ENCODE results near the gene ACTR1A.
"Not testable (repeated sequence)": the region's sequence is repeated elsewhere in the genome, so short reads cannot be mapped to it uniquely, and the experiment has no call there.

Gene ACTR1A

DNA sequence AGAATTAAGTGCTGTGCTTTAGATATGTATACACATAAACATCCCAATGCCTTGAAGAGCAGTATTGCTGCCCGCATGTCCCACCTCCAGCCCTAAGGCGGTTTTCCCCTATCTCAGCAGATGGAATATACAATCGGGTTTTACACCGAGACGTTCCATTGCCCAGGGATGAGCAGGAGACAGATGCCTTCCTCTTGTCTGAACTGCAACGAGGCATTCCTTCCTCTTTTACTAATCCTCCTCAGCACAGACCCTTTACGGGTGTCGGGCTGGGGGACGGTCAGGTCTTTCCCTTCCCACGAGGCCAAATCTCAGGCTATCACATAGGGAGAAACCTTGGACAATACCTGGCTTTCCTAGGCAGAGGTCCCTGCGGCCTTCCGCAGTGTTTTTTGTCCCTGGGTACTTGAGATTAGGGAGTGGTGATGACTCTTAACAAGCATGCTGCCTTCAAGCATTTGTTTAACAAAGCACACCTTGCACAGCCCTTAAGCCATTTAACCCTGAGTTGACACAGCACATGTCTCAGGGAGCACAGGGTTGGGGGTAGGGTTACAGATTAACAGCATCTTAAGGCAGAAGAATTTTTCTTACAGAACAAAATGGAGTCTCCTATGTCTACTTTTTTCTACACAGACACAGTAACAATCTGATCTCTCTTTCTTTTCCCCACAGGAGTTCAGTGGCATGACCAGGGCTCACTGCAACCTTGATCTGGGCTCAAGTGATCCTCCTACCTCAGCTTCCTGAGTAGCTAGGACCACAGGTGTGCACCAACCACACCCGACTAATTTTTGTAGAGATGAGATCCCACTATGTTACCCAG is 47.6 kb downstream of the ACTR1A start:
- DNase-seq (ENCODE audit: low read depth in 2 of 2): not testable (repeated sequence)

DNA sequence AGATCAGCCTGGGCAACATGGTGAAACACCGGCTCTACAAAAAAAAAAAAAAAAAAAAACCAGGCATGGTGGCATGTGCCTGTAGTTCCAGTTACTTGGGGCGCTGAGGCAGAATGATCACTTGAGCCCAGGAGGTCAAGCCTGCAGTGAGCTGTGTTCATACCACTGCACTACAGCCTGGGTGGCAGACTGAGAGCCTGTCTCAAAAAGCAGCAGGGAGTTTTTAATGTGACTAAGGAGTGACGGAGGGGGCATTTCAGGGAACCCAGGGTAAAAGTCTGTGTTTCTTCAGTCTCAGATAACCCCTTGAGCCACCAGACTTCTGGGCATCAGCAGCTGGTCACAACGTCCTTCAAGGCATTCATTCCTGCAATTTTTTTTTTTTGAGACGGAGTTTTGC is 49.0 kb downstream of the ACTR1A start:
- DNase-seq (ENCODE audit: low read depth in 2 of 2): no peak

DNA sequence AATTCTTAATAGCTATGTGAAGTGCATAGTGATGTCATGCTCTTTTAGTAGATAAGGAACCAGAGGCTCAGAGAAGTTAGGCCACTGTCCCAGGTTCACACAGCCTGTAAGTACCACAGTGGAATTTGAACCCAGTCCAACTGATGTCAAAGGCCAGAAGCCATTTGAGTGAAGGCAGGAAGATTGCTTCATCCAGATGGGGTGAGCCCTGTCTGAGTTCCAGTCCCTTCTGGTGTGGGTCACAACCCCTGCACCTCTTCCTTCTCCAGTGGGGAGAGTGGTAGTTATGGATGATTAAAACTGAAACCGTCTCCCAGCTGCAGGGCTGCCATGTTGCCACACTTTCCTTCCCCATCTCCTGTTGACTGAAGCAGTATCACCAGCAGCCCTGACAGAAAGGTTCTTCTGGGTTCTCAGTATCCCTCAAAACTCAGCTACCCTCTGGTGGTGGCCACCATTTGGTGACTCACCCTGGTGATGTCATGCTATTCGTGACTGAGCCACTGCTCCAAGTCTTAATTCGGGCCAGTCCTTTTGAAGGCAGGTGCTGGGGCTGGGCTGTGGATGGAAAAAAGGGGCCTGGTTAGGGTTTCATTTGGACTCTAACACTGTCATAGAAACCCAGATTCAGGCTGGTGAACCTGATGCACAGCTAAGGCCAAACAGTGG is 49.7 kb downstream of the ACTR1A start:
- DNase-seq (ENCODE audit: low read depth in 2 of 2): peak; percentile 67 to 68

DNA sequence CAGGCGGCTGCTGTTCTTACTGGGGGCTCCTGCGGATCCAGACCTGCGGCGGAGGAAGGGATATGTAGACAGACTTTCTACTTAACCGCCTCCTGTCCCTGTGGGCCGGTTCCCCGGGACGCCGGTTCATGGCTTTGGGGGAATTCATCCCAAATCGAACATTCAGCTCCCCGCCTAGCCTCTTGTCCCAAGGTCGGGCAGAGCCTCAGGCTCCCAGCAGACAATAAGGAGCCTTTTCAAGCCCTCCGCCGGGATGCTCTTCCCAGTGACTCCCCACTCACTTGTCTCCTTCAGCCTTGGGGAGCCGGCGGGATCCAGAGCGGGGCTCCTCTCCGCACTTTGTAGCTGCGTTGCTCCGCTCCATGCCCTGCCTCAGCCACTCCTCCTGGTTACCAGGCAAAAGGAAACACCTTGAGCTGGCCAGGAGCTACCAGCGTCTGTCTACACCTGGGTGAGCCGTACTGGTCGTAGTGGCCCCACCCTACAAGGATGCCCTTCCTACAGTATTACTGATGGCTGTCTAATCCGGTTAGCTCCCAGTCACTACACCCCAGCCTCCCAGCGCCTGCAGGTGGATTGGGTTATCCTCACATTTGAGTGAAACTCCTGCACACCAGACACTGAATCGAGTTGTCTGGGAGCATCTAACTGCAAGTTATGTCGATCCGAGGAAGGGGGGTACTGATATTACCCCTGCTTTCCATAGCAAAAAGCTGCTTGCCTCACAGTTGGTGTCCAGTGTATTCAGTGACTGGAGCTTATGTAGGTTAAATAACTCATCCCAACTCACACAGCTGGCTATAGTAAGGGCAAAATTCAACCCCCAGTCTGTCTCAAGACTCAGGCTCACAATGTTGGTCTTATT is 51.2 kb downstream of the ACTR1A start, which contains the start of gene C10orf95:
Gene C10orf95, minus strand, starts transcription at position 439 of the 865 bp plus-strand sequence. CDS start 450 bp downstream, outside the sequence.
- DNase-seq (ENCODE audit: low read depth in 2 of 2): no peak

DNA sequence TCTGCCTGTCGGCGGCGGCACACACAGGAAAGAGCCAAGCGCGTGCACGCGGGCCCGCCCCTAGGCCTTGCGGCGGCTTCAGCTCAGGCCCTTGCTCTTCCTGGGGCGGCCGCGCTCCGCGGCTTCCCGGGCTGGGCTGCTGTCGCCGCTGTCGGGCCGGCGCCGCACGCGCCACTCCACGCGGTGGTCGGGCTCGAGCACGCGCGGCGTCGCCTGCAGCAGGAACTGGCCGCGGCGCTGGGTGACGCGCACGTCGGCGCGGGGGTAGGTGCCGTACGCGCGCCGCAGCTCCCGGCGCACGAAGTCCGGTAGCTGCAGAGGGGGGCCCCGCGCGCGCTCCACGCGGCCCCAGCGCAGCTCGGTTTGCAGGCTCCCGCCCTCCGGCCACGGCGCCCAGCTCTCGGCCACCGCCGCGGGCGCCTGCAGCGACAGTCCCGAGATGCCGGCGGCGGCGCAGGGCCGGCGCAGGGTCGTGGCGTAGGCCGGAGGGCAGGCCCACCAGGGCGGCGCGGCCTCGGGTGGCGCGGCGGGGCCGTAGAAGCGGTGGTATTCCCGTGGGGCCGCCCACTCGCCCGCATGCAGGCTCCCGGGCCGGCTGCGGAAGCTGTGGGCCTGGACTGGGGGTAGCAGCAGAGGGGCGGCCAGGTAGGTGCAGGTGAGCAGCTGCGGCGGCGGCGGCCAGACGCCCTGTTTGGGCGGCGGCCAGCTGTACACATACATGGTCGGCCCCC is 52.0 kb downstream of the ACTR1A start:
- peak; percentile 64 to 81 for DNase-seq (ENCODE audit: low read depth in 2 of 2)

DNA sequence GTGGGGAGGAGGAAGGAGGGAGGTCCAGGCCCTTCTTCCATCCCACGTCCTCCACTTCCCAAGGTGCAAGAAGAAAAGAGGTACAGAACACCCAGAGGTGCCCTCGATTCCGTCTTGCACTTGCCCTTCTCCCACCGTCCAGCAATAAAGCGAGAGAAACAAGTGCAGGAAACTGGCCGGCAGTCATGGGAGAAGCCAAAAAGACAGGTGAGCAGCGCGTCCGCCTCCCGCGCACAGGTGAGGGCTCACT is 52.5 kb downstream of the ACTR1A start:
- no peak for DNase-seq (ENCODE audit: low read depth in 2 of 2)

DNA sequence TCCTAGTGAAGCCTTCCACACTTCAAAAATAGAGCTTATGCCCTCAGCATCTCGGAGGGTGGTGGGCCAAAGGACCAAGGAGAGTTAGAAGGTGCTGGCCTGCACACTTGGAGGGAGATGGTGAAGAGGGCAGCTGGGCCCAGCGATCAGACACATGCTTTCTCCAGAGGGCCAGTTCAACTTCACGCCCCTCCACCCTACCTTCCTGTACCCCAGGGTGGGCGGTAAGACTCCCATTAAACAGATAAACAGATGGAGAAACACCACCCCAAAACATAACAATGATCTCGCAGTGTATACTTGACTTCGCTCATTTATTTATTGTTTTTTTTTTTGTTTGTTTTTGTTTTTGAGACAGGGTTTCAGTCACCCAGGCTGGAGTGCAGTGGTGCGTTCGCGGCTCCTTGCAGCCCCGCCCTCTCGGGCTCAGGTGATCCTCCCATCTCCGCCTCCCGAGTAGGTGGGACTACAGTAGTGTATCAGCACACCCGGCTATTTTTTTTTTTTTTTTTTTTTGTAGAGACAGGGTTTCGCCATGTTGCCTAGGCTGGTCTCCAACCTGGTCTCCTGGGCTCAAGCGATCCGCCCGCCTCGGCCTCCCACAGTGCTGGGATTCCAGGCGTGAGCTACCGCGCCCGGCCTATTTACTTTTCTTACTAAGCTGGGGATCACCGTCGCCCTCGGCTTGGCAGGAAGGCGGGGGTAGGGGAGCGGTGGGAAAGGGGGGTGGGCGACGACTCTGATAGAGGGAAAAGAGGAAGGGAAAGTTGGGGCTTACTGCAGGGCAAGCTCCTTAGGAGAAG is 53.0 kb downstream of the ACTR1A start:
- peak; percentile 79 to 85 for DNase-seq (ENCODE audit: low read depth in 2 of 2)

DNA sequence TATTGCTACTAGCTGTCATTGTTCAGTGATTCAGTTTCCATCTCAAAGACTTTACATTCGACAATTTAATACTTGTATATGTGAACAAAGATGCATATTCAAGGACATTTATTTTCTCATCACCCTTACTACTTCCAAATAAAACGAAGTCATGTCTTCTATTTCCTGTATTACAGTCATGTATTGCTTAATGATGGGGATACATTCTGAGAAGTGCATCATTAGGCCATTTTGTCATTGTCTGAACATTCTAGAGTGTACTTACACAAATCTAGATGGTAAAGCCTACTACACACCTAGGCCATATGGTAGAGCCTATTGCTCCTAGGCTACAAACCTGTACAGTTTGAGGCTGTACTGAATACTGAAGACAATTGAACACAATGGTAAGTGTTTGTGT is 57.7 kb downstream of the ACTR1A start:
- DNase-seq (ENCODE audit: low read depth in 2 of 2): no peak

DNA sequence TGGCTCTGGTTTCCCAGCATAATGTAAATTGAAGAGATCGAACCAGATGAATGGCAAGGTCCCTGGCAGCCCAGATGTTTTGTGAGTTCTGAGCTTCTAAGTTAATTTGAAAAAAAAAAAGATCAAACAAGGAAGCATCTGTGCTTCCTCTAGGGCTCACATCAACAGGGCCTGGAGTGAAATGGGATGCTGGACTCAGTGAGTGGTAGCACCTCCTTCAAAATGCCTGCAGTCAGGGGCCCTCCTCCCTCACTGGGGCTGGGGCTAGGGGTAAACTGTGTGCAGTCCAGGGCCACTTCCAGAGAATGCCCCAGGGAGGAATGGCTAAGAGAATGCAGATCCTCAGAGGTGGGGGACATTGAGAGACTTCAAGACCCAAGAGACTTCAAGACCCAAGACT is 64.1 kb downstream of the ACTR1A start:
- no peak for DNase-seq (ENCODE audit: low read depth in 2 of 2)

DNA sequence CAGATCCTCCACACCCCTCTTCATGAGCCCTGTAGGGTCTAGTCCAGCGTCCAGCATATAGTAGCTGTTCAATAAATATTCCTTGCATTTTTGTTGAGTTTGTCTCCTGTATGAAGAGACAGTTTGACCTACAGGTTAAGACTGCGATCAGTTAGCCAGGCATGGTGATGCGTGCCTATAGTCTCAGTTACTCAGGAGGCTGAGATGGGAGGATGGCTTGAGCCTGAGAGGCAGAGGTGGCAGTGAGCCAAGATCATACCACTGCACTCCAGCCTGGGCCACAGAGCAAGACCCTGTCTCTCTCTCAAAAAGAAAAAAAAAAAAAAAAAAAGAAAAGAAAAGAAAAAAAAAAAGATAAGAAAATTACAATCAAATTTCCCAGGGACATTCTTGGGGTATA is 65.0 kb downstream of the ACTR1A start:
- no peak for DNase-seq (ENCODE audit: low read depth in 2 of 2)

DNA sequence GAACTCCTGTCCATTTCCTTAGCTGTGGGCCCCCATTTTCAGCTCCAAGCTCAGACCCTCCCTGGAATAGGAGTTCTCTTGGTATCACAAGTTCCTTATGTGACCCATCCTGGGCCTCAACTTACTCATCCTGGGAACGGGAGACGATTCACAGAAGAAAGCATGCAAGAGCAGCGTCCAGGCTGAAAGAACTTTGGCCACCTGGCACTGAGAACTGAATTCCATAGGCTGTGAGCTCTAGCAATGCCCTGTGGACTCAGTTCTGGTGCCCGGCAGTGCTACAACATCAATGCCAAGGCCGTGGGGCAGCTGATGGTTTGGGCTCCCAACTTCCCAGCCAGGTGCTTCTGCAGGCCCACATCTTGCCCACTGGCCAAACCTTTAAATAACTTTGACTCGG is 66.2 kb downstream of the ACTR1A start:
- no peak for DNase-seq (ENCODE audit: low read depth in 2 of 2)

DNA sequence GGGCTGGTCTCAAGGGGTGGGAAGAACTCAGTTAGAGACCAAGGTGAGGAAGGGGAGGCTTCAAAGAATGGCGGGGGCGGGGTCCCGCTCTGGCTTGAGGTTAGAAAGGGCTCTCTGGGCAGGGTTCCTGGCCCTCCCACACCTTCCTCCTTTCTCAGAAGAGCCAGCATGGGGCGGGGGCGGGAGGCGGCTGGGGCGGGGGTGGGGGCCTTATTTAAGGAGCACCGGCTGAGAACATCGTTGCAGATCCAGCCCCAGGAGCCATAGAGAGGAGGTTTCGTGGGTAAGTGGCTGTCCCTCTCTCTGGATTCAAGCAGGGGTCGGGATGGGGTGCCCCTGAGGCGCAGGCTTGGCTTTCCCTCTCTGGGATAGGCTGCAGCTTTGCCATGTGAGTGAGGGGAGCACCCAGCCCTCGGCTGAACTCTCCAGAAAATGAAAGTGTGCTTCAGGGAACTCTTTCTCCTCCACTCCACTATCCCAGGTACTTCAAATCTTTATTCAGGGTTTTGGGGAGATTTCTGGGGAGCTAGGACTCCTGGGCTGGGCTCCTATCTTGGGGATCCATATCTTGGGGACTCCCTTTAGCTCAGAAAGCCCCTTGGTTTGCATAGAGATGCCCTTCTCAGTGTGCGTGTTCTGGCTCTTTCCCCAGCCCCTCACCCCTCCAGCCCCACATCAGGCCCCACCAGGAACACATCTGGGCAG is 66.8 kb downstream of the ACTR1A start:
- DNase-seq (ENCODE audit: low read depth in 2 of 2): no peak

DNA sequence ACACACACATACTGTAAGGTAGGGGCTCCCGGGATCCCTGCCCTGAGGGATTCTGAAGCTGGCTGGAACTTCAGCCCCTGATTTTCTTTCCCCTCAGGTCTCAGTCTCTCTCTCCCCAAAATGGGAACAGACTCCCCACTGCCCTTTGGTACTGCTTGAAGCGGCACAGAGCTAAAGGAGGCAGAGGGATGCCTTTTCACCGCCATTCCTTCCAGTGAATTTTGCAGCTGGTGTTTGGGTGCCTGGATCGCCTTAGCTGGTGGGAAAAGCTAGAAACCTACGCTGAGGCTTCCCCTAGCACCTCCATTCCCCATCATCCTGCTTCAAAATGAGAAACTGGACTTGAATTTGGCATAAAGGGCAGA is 67.4 kb downstream of the ACTR1A start:
- DNase-seq (ENCODE audit: low read depth in 2 of 2): no peak

DNA sequence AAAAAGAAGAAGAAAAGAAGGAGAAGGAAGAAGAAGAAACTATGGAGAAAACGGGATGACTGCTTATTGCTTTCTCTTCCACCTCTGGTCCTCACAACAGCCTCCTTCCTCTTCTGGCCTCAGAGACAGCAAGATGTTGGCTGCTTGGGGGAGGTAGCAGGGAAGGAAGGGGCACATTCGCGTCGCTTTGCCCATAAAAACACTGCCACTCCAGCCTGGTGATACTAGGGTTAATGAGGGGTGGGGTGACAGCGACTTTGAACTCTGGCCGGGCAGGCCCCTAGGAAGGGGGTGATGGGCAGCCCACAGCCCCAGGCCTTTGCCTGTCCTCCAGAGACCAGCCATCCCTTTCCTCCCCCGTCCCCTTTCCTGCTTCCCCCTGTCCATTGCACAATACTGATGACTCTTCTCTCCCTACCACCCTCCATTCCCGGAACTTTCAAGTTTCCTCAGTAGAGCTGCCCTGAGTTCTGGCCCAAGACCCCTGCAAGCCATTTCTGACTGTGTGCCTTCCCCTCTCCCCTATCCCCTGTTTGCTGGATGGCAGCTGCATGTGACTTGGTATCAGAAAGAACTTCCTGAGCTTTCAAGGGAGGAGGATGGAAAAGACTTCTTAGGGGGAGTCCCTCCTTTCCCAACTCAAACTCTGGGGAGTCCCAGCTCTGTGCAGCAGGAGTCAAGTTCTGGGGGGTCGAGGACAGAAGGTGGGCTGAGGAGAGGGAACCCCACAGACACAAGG is 67.9 kb downstream of the ACTR1A start:
- DNase-seq (ENCODE audit: low read depth in 2 of 2): no peak

DNA sequence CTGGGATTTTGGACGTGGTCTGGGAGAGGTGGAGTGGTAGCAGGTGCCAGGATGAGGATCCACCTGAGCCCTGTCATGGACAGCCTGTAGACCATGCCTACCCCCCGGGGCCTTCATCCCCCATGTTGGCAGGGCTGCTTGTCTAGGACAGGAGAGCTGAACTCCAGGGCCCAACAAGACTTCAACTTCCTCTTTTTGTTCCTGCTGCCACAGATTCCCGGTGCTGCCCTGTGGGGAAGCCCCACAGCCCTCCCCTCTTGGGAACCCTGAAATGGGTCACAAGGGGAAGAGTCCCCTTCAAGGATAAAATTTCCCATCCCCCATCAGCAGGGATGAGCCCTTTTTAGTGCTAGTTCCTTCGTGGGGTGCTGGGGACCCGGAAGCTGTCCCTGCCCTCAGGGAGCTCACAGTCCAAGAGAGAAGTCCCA is 68.9 kb downstream of the ACTR1A start:
- no peak for DNase-seq (ENCODE audit: low read depth in 2 of 2)

DNA sequence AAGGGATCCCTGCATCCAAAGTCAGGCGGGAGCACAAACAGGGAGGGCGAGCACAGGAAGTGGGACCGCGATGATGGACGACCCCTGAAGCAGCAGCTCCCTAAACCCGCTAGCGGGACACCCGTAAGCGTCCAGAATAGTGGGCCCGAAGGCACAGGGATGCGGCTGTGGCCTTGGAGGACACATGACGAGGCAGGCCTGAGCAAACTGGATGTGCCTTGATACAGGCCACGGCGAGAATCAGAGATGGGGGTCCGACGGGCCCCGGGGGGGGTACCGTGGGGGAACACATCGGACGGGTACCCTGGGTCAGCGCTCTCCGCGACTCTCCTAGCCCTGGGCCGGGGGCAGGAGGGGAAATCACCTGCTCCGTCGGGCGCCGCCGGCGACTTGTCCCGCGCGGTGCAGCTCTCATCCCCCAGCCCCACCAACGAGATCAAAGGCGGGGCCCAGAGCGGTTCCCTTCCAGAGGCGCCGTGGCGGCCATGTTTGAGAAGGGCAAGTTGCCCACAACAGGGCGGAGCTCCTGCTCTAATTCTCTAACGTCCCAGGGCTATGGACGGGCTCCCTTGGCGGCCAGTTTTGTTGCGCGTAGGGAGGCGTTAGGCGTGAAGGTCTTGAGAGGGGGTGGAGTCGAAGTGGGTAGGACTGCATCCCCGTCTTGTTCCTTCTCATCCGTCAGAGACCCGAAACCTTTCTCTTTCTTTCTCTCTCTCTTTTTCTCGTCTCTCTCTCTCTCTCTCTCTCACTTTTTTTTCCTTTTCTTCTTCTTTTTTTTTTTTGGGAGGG is 70.2 kb downstream of the ACTR1A start, which contains the start of gene CUEDC2:
Gene CUEDC2, minus strand, starts transcription at position 413 of the 789 bp plus-strand sequence. CDS start 7,386 bp downstream, outside the sequence.
- peak; percentile 93 to 97 for DNase-seq (ENCODE audit: low read depth in 2 of 2)

DNA sequence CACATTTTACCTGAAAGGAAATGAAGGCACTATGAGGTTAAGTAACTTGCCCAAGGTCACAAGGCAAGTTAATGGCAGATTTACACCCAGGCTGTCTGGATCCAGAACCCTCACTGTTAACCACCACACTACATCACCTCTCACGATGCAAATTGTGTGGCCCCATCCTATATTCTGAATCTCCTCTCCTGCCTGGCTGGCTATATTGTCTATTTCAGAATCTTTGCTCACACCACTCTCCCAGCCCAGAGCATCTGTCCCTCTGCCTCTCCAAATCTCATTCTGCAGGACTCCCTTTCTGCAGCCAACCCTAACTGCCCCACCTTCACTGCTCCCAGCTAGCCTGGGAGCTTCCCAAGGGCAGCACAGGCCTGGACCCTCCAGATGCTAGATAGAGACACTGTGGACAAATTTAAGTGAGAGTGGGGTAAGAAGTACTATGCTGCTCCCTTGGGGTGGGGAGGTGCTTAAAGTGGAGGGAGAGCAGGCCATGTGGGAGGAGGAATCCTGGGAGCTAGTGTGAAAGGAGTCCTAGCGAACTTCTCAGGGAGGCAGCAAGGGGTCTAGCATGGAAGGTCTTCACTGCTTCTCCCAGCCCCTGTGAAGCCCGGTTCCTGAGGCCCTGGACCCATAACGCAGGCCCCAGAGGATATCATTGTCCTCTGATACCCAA is 70.9 kb downstream of the ACTR1A start:
- no peak for DNase-seq (ENCODE audit: low read depth in 2 of 2)

DNA sequence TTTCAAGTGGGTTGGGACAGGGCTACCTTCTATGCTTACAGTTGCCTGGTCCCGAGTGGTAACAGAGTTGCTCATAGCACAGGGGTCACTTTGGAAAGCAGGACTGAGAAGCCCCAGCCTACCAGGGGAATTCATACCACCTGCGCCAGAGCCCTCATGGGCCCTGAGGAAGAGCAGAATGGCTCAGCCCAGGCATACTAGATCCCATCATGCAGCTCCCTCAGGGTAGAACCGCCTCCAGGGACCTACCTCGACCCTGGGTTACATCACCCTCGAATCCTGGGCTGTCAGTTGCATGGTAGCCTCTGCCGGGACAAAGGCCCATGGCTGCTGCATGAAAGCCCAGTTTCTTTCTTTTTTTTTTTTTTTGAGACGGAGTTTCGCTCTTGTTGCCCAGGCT is 73.0 kb downstream of the ACTR1A start:
- no peak for DNase-seq (ENCODE audit: low read depth in 2 of 2)

Data from stimulated activated CD4-positive, alpha-beta T cell treated with anti-CD3 and anti-CD28 coated beads, Interleukin-15, amount 100 ng/mL, for 48 hours (primary cell).